ENCODE results near the gene ARID1B.

Gene ARID1B

DNA sequence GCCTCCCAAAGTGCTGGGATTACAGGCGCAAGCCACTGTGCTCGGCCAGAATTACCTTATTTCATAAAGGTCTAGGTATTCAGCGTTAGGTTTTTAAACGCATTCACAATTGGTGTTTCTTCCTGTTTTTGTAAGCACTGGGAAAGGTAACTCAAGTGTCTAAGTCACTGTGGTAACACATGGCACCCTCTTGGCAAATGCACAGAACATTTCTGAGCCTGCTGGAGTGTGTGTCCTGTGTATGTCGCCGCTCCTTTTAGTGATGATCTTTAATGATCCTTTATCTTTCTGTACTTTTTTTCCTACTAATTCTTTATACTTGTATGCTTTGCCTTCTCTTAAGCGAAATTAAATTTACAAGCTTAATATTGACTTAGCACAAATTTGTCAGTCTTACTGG lies 263.0 kb downstream of the ARID1B start:
- H4K20me1 ChIP-seq (ENCODE audit: low read depth, low read length): no peaks in the 10 kb centered on the region
- H3K4me2 ChIP-seq (ENCODE audit: low read depth, low read length, poor library complexity, severe bottlenecking): no peak overlapping the region
- H3K4me3 ChIP-seq (ENCODE audit: insufficient read depth, low read length, poor library complexity, severe bottlenecking): no peak overlapping the region
- H3K9me3 ChIP-seq (ENCODE audit: insufficient read depth, low read length): no peaks in the 10 kb centered on the region
- no peaks in the 10 kb centered on the region for H3K27me3 ChIP-seq (ENCODE audit: low read length)
- H3K36me3 ChIP-seq (ENCODE audit: low read length): no peaks in the 10 kb centered on the region
- H2AFZ ChIP-seq (ENCODE audit: low read depth, low read length, severe bottlenecking): no peak overlapping the region
- H3K9me2 ChIP-seq (replicated peaks; ENCODE audit: insufficient read depth, low read length): no peaks in the 10 kb centered on the region
- H3F3A ChIP-seq (ENCODE audit: insufficient read depth): no peaks in the 10 kb centered on the region; the same call in 1 of the 2 replicates
- H3K9ac ChIP-seq (ENCODE audit: low read length): no peak overlapping the region
- H3K27ac ChIP-seq (ENCODE audit: low read depth, low read length): no peak overlapping the region
- TF ChIP-seq EZH2phosphoT487 (conservative IDR thresholded peaks at IDR 0.05; ENCODE audit: low read length): no peak
- TF ChIP-seq, protein P1, sequence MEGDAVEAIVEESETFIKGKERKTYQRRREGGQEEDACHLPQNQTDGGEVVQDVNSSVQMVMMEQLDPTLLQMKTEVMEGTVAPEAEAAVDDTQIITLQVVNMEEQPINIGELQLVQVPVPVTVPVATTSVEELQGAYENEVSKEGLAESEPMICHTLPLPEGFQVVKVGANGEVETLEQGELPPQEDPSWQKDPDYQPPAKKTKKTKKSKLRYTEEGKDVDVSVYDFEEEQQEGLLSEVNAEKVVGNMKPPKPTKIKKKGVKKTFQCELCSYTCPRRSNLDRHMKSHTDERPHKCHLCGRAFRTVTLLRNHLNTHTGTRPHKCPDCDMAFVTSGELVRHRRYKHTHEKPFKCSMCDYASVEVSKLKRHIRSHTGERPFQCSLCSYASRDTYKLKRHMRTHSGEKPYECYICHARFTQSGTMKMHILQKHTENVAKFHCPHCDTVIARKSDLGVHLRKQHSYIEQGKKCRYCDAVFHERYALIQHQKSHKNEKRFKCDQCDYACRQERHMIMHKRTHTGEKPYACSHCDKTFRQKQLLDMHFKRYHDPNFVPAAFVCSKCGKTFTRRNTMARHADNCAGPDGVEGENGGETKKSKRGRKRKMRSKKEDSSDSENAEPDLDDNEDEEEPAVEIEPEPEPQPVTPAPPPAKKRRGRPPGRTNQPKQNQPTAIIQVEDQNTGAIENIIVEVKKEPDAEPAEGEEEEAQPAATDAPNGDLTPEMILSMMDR (IDR thresholded peaks at IDR 0.05; ENCODE audit: insufficient read depth, low read length, poor library complexity, severe bottlenecking): no peak
- 0 out of 2 replicates have a peak, but pooled peaks cover 4% of the 10 kb centered on the region for H3K79me2 ChIP-seq (ENCODE audit: insufficient read depth, low read length)

DNA sequence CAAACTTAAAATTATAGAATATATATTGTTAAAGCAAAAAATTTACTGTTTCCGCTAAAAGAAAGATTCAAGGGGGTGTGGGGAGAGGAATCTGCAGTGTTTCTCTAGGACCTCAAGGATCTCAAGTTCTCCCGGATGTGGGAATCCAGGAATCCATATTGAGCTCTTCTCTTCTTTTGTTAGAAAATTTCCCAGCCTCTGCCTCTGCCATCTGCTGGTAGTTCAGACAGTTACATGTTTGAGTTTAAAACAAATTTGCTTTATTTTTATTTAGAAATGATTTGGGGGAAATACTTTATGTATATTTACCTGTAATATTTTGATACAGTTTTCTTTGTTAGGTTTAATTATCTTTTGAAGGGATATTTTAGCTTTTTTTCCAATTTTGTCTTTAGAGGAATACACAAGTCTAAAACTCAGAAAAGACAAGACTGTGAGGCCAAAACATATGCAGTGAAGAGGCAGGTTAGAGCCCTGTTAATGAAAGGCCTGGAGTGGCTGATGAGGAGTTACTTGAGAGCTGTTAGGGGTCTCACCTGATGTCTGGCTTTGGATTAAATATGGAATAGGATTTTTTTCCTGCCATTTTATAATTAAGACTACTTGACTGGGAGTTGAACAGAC lies 268.8 kb downstream of the ARID1B start:
- TF ChIP-seq EZH2phosphoT487 (conservative IDR thresholded peaks at IDR 0.05; ENCODE audit: low read length): no peak
- TF ChIP-seq, protein P1 (IDR thresholded peaks at IDR 0.05; ENCODE audit: insufficient read depth, low read length, poor library complexity, severe bottlenecking): peak; percentile 37
- no peak overlapping the region for H3K4me2 ChIP-seq (ENCODE audit: low read depth, low read length, poor library complexity, severe bottlenecking)

DNA sequence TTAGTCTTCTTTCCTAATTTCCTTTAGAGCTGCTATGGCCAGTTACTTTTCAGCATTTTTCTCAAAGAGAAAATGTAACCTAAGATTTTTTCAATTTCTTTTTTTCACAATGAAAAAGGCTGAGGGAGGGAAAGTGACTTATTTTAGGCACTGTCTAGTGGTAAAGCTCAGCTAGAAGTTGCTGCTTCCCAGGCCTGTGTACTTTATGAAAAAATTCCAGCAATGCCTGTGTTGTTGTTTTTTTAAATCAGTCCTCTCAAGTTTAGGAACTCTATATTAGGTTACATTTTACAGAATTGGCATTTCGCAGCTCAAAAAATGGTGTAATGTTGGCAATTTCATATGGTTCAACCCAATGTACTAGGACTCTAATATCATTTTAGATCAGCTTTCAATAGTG lies 269.6 kb downstream of the ARID1B start:
- peaks cover 7% of the 10 kb centered on the region; the same call in 1 of the 2 replicates for H3F3A ChIP-seq (ENCODE audit: insufficient read depth)
- H3K79me2 ChIP-seq (ENCODE audit: insufficient read depth, low read length): peaks cover 10% of the 10 kb centered on the region
- no peaks in the 10 kb centered on the region for H4K20me1 ChIP-seq (ENCODE audit: low read depth, low read length)
- H3K9me2 ChIP-seq (replicated peaks; ENCODE audit: insufficient read depth, low read length): no peaks in the 10 kb centered on the region
- no peak overlapping the region for H3K9ac ChIP-seq (ENCODE audit: low read length)
- no peaks in the 10 kb centered on the region for H3K27me3 ChIP-seq (ENCODE audit: low read length)
- H2AFZ ChIP-seq (ENCODE audit: low read depth, low read length, severe bottlenecking): no peak overlapping the region
- no peak overlapping the region for H3K27ac ChIP-seq (ENCODE audit: low read depth, low read length)
- H3K36me3 ChIP-seq (ENCODE audit: low read length): no peaks in the 10 kb centered on the region
- no peak overlapping the region for H3K4me3 ChIP-seq (ENCODE audit: insufficient read depth, low read length, poor library complexity, severe bottlenecking)
- no peak overlapping the region for H3K4me2 ChIP-seq (ENCODE audit: low read depth, low read length, poor library complexity, severe bottlenecking)
- H3K9me3 ChIP-seq (ENCODE audit: insufficient read depth, low read length): no peaks in the 10 kb centered on the region
- TF ChIP-seq, protein P1 (IDR thresholded peaks at IDR 0.05; ENCODE audit: insufficient read depth, low read length, poor library complexity, severe bottlenecking): no peak
- no peak for TF ChIP-seq EZH2phosphoT487 (conservative IDR thresholded peaks at IDR 0.05; ENCODE audit: low read length)

More for the DNA sequence above, 268.8 kb downstream of the ARID1B start:
- Histone ChIP-seq H3K9me2 (replicated peaks; ENCODE audit: insufficient read depth, low read length) (no peaks in the 10 kb centered on the region), H3K79me2 (ENCODE audit: insufficient read depth, low read length) (peaks cover 10% of the 10 kb centered on the region), H3K9ac (ENCODE audit: low read length) (no peak overlapping the region), H3K36me3 (ENCODE audit: low read length) (no peaks in the 10 kb centered on the region), H3K27me3 (ENCODE audit: low read length) (no peaks in the 10 kb centered on the region), H3K4me3 (ENCODE audit: insufficient read depth, low read length, poor library complexity, severe bottlenecking) (no peak overlapping the region), H3K27ac (ENCODE audit: low read depth, low read length) (no peak overlapping the region), H3K9me3 (ENCODE audit: insufficient read depth, low read length) (no peaks in the 10 kb centered on the region), H2AFZ (ENCODE audit: low read depth, low read length, severe bottlenecking) (no peak overlapping the region), H4K20me1 (ENCODE audit: low read depth, low read length) (no peaks in the 10 kb centered on the region), H3F3A (ENCODE audit: insufficient read depth) (peaks cover 7% of the 10 kb centered on the region; the same call in 1 of the 2 replicates)
